ENCODE measurements around the gene PDF.
"Not testable (repeated sequence)": the region's sequence is repeated elsewhere in the genome, so short reads cannot be mapped to it uniquely, and the experiment has no call there.

Gene PDF

GRCh38 chr16:69368866-69369265 lies 38.5 kb upstream of the PDF start:
- TF ChIP-seq CTCF (IDR thresholded peaks at IDR 0.05; ENCODE audit: borderline replicate concordance, control extremely low read depth, extremely low read depth, insufficient read depth, missing control alignments) = no peak
- in situ Hi-C loops (cut with MboI; ENCODE audit: low sequenced_read_pairs, unreplicated experiment) = no loop called here
- no peak for DNase-seq (ENCODE audit: low spot score)

GRCh38 chr16:69367980-69368379 lies 37.6 kb upstream of the PDF start:
- TF ChIP-seq CTCF (IDR thresholded peaks at IDR 0.05; ENCODE audit: borderline replicate concordance, control extremely low read depth, extremely low read depth, insufficient read depth, missing control alignments) = no peak

GRCh38 chr16:69366431-69366830 lies 36.0 kb upstream of the PDF start:
- TF ChIP-seq CTCF (IDR thresholded peaks at IDR 0.05; ENCODE audit: borderline replicate concordance, control extremely low read depth, extremely low read depth, insufficient read depth, missing control alignments) = no peak
- DNase-seq (ENCODE audit: low spot score) = no peak
- in situ Hi-C loops (cut with MboI; ENCODE audit: low sequenced_read_pairs, unreplicated experiment) = no loop called here

More at GRCh38 chr16:69367980-69368379, 37.6 kb upstream of the PDF start:
- no peak for DNase-seq (ENCODE audit: low spot score)
- in situ Hi-C loops (cut with MboI; ENCODE audit: low sequenced_read_pairs, unreplicated experiment) = no loop called here

GRCh38 chr16:69365901-69366300 lies 35.5 kb upstream of the PDF start:
- DNase-seq (ENCODE audit: low spot score) = no peak
- TF ChIP-seq CTCF (IDR thresholded peaks at IDR 0.05; ENCODE audit: borderline replicate concordance, control extremely low read depth, extremely low read depth, insufficient read depth, missing control alignments) = no peak
- in situ Hi-C loops (cut with MboI; ENCODE audit: low sequenced_read_pairs, unreplicated experiment) = no loop called here

- in situ Hi-C loops (cut with MboI; ENCODE audit: low sequenced_read_pairs, unreplicated experiment) = no loop called here
- DNase-seq (ENCODE audit: low spot score) = no peak
- TF ChIP-seq CTCF (IDR thresholded peaks at IDR 0.05; ENCODE audit: borderline replicate concordance, control extremely low read depth, extremely low read depth, insufficient read depth, missing control alignments) = no peak
Measured at GRCh38 chr16:69364088-69364487, 33.7 kb upstream of the PDF start.

GRCh38 chr16:69363281-69363717 lies 32.9 kb upstream of the PDF start:
- in situ Hi-C loops (cut with MboI; ENCODE audit: low sequenced_read_pairs, unreplicated experiment) = no loop called here
- TF ChIP-seq CTCF (IDR thresholded peaks at IDR 0.05; ENCODE audit: borderline replicate concordance, control extremely low read depth, extremely low read depth, insufficient read depth, missing control alignments) = no peak
- DNase-seq (ENCODE audit: low spot score) = no peak

- in situ Hi-C loops (cut with MboI; ENCODE audit: low sequenced_read_pairs, unreplicated experiment); DNase-seq (ENCODE audit: low spot score): not testable (repeated sequence)
Measured at GRCh38 chr16:69360070-69360469, 29.7 kb upstream of the PDF start.

Measured in GM13976 (cell line).